SK-N-SH (cell line): ENCODE data around the gene GOLPH3L. TPM values are rescaled to one million over a fixed set of nuclear protein-coding genes. Genes with fewer than 3 reads are reported as not detected.

Source experiments
- CTCF ChIA-PET: fragments of 300-600, 350-600 bp; formaldehyde crosslinking; extraction: SDS; loops from one replicate; lab custom pipeline; 2021; lab: Yijun Ruan, JAX
- POLR2A ChIA-PET: fragments of 350-600 bp; sonication (Branson Sonifier 250); formaldehyde crosslinking; extraction: SDS; loops from one replicate; lab custom pipeline; 2020; ENCODE audit warnings: antibody characterized with exemption, inconsistent platforms; lab: Yijun Ruan, JAX
- DNase-seq: peaks from one replicate; pipeline ENCODE4 v3.0.0; 2012
- H2AFZ ChIP-seq: fragments of 200-600 bp; sonication (generic); 2 replicates; pipeline ENCODE4 v1.8.1; 2016; ENCODE audit warnings: antibody characterized with exemption, mild to moderate bottlenecking, low read depth
- H3F3A ChIP-seq: fragments of 200-600 bp; sonication (generic); replicated peaks from 2 replicates; pipeline ENCODE3; 2016; ENCODE audit warnings: antibody characterized with exemption, mild to moderate bottlenecking; ENCODE audit not compliant: insufficient read depth
- H3K27ac ChIP-seq, 2 experiments: fragments of 200-500 bp in 1 of 2; fragments of 200-600 bp in 1 of 2; sonication (Bioruptor generic) in 1 of 2; sonication (generic), shearing (Covaris generic) in 1 of 2; 2 replicates each; pipeline versions ENCODE4 v1.5.1 to v1.6.1; 2014 to 2016; ENCODE audit warnings: low read depth in 2 of 2, inconsistent platforms in 1 of 2, low read length in 1 of 2, mild to moderate bottlenecking in 1 of 2, mixed read lengths in 1 of 2
- H3K27me3 ChIP-seq: fragments of 200-600 bp; sonication (generic), shearing (Covaris generic); 2 replicates; pipeline ENCODE4 v1.6.1; 2016; ENCODE audit warnings: mixed run types; ENCODE audit not compliant: insufficient read depth
- H3K36me3 ChIP-seq, 2 experiments: fragments of 200-500 bp in 1 of 2; fragments of 200-600 bp in 1 of 2; sonication (Bioruptor generic) in 1 of 2; sonication (generic) in 1 of 2; replicated peaks in 1 of 2; 2 replicates each; pipeline versions ENCODE3 to v1.5.1; 2014 to 2016; ENCODE audit warnings: low read length in 1 of 2, mild to moderate bottlenecking in 1 of 2; ENCODE audit not compliant: insufficient read depth in 2 of 2, control insufficient read depth in 1 of 2
- H3K4me1 ChIP-seq, 2 experiments: fragments of 200-500 bp in 1 of 2; fragments of 200-600 bp in 1 of 2; sonication (Bioruptor generic) in 1 of 2; sonication (generic), shearing (Covaris generic) in 1 of 2; 2 replicates each; pipeline versions ENCODE4 v1.5.1 to v1.6.1; 2014 to 2016; ENCODE audit warnings: low read depth in 1 of 2, low read length in 1 of 2, mixed run types in 1 of 2; ENCODE audit not compliant: insufficient read depth in 2 of 2, control insufficient read depth in 1 of 2
- H3K4me2 ChIP-seq: fragments of 200-600 bp; sonication (generic), shearing (Covaris generic); 2 replicates; pipeline ENCODE4 v1.6.1; 2017; ENCODE audit warnings: mixed run types
- H3K4me3 ChIP-seq, 2 experiments: fragments of 200-500 bp in 1 of 2; fragments of 200-600 bp in 1 of 2; sonication (Bioruptor generic) in 1 of 2; sonication (generic), shearing (Covaris generic) in 1 of 2; 2 replicates each; pipeline versions ENCODE4 v1.5.1 to v1.8.1; 2014 to 2016; ENCODE audit warnings: low read depth in 2 of 2, inconsistent platforms in 1 of 2, low read length in 1 of 2, mild to moderate bottlenecking in 1 of 2, mixed read lengths in 1 of 2, moderate library complexity in 1 of 2
- H3K79me2 ChIP-seq: fragments of 200-600 bp; sonication (generic); 2 replicates; pipeline ENCODE4 v1.8.1; 2017; ENCODE audit warnings: mild to moderate bottlenecking; ENCODE audit not compliant: insufficient read depth
- H3K9ac ChIP-seq: fragments of 200-600 bp; sonication (generic); 2 replicates; pipeline ENCODE4 v1.6.1; 2017; ENCODE audit warnings: mixed run types
- H3K9me2 ChIP-seq: fragments of 200-600 bp; sonication (generic); 2 replicates; pipeline ENCODE4 v1.6.1; 2017; ENCODE audit warnings: mixed run types
- H3K9me3 ChIP-seq: fragments of 200-600 bp; sonication (generic); 2 replicates; pipeline ENCODE4 v1.6.1; 2017; ENCODE audit warnings: mixed run types, mild to moderate bottlenecking, moderate library complexity
- H4K20me1 ChIP-seq: fragments of 200-600 bp; sonication (generic); 2 replicates; pipeline ENCODE4 v1.6.1; 2017; ENCODE audit warnings: mild to moderate bottlenecking, mixed run types; ENCODE audit not compliant: insufficient read depth
- CHD2 ChIP-seq: fragments of 150-350 bp; IDR thresholded peaks from 2 replicates; pipeline ENCODE4 v1.6.1; 2018; ENCODE audit warnings: low read length; ENCODE audit not compliant: partially characterized antibody
- EZH2phosphoT487 ChIP-seq: fragments of 200-600 bp; sonication (generic); IDR thresholded peaks from 2 replicates; pipeline ENCODE4 v1.6.1; 2017; ENCODE audit warnings: low read depth, mixed run types, mild to moderate bottlenecking, antibody characterized with exemption, moderate library complexity, borderline replicate concordance
- FOXM1 ChIP-seq: IDR thresholded peaks from 2 replicates; pipeline ENCODE4 v1.4.0; 2012; ENCODE audit warnings: low read depth, mild to moderate bottlenecking
- GATA2 ChIP-seq: sonication (generic); formaldehyde crosslinking; IDR thresholded peaks from 2 replicates; pipeline ENCODE4 v1.5.0; 2020; ENCODE audit warnings: mild to moderate bottlenecking, missing genetic modification reagents
- JUND ChIP-seq: IDR thresholded peaks from 2 replicates; pipeline ENCODE4 v1.4.0; 2012
- MEF2A ChIP-seq: IDR thresholded peaks from 2 replicates; pipeline ENCODE4 v1.4.0; 2012; ENCODE audit warnings: low read depth, borderline replicate concordance
- MXI1 ChIP-seq: IDR thresholded peaks from 2 replicates; pipeline ENCODE4 v1.6.1; 2012; ENCODE audit warnings: mild to moderate bottlenecking, low read depth, low read length, improper control_type of control experiment
- NFIC ChIP-seq: IDR thresholded peaks from 2 replicates; pipeline ENCODE4 v1.4.0; 2012; ENCODE audit warnings: borderline replicate concordance
- REST ChIP-seq: IDR thresholded peaks from 2 replicates; pipeline ENCODE4 v1.6.1; 2012; ENCODE audit warnings: mild to moderate bottlenecking, low read depth, low read length, moderate library complexity
- RFX5 ChIP-seq: IDR thresholded peaks from 2 replicates; pipeline ENCODE4 v1.6.1; 2012; ENCODE audit warnings: mild to moderate bottlenecking, improper control_type of control experiment, low read length
- RXRA ChIP-seq: IDR thresholded peaks from 2 replicates; pipeline ENCODE4 v1.4.0; 2012; ENCODE audit warnings: low read depth, mild to moderate bottlenecking, borderline replicate concordance
- SIN3A ChIP-seq: IDR thresholded peaks from 2 replicates; pipeline ENCODE4 v1.6.1; 2012; ENCODE audit warnings: low read depth, mild to moderate bottlenecking, low read length, moderate library complexity, borderline replicate concordance
- TCF12 ChIP-seq: IDR thresholded peaks from 2 replicates; pipeline ENCODE4 v1.4.0; 2012
- WGBS: methylation state at CpG from one replicate; pipeline ENCODE4 v1.1.6; 2017; ENCODE audit warnings: low lambda C conversion rate; 5-methylcytosine and 5-hydroxymethylcytosine counted together
- polyA plus RNA-seq, 3 experiments: library from polyadenylated mRNA; depleted of rRNA; stranded (reverse); fragments of >200 nt; gene quantifications; 2 replicates each; pipeline ENCODE4 v1.2.3, GENCODE V29; 2012

GOLPH3L gene
- polyA plus RNA-seq, 1 of the 3 experiments (the other 2 are of a cell fraction), result 7.8 TPM

GRCh38 chr1:150730130-150730721 lies 33.3 kb upstream of the GOLPH3L start:
- H2AFZ ChIP-seq, result no peak overlapping the region
- no peaks in the 10 kb centered on the region for H3F3A ChIP-seq
- no peaks in the 10 kb centered on the region for H3K27me3 ChIP-seq
- no peaks in the 10 kb centered on the region for H4K20me1 ChIP-seq
- no peak overlapping the region for H3K4me3 ChIP-seq
- H3K4me2 ChIP-seq, result no peak overlapping the region
- H3K9ac ChIP-seq, result no peak overlapping the region
- POLR2A ChIA-PET, result no interaction called here
- no peak for DNase-seq
- H3K36me3 ChIP-seq, result no peaks in the 10 kb centered on the region
- TF ChIP-seq FOXM1 (no peak), GATA2 (CRISPR knock-in tag) (no peak), RXRA (no peak), REST (no peak), JUND (no peak), RFX5 (no peak), EZH2phosphoT487 (no peak), TCF12 (no peak), SIN3A (no peak)
- H3K4me1 ChIP-seq, result no peaks in the 10 kb centered on the region
- H3K79me2 ChIP-seq, result no peaks in the 10 kb centered on the region
- no peaks in the 10 kb centered on the region for H3K9me2 ChIP-seq
- H3K27ac ChIP-seq, result no peak overlapping the region
- no peaks in the 10 kb centered on the region for H3K9me3 ChIP-seq
- WGBS, result 80% methylated on average over 3 of the region's 3 CpGs
- CTCF ChIA-PET, result interaction anchor here (0.8 kb wide), 1 partner anchor 10 kb away, joined by 3 read pairs; no protein-coding TSS in a partner anchor

GRCh38 chr1:150724336-150724735 lies 27.4 kb upstream of the GOLPH3L start:
- Histone ChIP-seq H3F3A (no peaks in the 10 kb centered on the region), H3K4me1 (no peaks in the 10 kb centered on the region), H3K4me2 (no peak overlapping the region), H3K9ac (no peak overlapping the region), H3K4me3 (no peak overlapping the region), H3K27me3 (no peaks in the 10 kb centered on the region), H3K79me2 (no peaks in the 10 kb centered on the region), H3K36me3 (no peaks in the 10 kb centered on the region), H3K9me2 (no peaks in the 10 kb centered on the region), H3K27ac (no peak overlapping the region), H3K9me3 (no peaks in the 10 kb centered on the region), H4K20me1 (no peaks in the 10 kb centered on the region), H2AFZ (no peak overlapping the region)
- POLR2A ChIA-PET, result no interaction called here
- no peak for DNase-seq
- TF ChIP-seq MXI1 (no peak), CHD2 (no peak), MEF2A (no peak), NFIC (no peak)
- CTCF ChIA-PET, result interaction anchor here (0.7 kb wide), 1 partner anchor 64 kb away, joined by 3 read pairs; no protein-coding TSS in a partner anchor
- WGBS, result 66% methylated on average over 2 of the region's 2 CpGs
